ENCODE results near the gene BCAR3.

The BCAR3 gene

DNA sequence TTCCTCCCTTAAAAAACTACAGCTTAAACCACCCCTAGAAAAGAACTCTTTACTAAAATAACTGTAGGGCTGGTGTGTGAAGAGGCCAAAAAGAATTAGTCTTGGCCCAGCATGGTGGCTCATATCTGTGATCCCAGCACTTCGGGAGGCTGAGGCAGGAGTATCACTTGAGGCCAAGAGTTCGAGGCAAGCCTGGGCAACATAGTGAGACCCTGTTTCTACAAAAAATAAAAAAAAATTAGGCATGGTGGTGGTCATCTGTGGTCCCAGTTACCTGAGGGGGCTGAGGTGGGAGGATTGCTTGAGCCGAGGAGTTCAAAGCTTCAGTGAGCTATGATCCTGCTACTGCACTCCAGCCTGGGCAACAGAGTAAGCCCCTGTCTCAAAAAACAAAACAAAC, 44.9 kb downstream of the BCAR3 start:
- DNase-seq (ENCODE audit: low spot score) = no peak

DNA sequence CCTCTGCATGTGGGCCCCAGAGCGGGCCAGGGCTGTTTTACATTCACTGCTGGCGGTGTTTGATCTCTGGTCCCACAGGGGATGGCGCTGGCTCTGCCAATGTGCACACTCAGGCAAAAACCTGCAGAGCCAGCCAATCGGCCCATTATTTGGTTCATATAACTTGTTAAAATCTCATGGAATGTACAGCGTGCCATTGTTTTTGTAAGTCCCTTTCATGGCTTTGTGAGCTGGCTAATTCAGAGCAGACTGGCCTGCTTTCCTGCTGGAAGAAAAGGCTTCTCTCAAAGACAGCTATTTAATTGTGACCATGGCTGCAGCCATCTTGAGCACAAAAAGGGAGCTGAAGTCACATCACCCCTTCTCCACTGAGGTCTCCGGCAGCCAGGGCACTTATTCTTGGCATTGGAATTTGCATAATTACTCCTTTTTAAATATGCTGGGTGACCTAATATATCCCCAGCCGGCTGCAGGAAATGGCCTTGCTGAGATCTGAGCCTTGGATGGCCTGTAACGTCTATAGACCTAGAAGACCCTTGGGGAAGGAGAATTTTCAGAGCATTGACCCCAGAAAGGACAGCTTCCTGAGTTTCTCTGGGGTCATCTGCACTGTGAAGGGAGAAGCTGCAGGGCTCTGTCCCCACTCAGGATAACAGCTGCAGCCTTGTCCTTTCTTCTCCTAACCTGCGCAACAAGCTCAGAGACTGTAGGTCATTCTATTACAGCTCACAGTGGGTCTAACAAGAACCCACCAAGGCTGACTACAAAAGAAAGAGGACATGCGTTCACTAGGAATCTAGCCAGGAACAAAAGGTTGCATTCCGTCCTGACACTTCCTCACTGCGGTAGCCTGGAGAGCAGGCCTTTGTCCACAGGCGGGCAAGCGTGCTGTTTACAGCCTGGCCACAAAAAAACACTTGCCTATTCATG, 45.8 kb downstream of the BCAR3 start:
- no peak for DNase-seq (ENCODE audit: low spot score)

GRCh38 chr1:93633313-93633712, 48.3 kb downstream of the BCAR3 start:
- DNase-seq (ENCODE audit: low spot score) = no peak

- DNase-seq (ENCODE audit: low spot score) = no peak
Measured at GRCh38 chr1:93631626-93632365, 49.8 kb downstream of the BCAR3 start.

DNA sequence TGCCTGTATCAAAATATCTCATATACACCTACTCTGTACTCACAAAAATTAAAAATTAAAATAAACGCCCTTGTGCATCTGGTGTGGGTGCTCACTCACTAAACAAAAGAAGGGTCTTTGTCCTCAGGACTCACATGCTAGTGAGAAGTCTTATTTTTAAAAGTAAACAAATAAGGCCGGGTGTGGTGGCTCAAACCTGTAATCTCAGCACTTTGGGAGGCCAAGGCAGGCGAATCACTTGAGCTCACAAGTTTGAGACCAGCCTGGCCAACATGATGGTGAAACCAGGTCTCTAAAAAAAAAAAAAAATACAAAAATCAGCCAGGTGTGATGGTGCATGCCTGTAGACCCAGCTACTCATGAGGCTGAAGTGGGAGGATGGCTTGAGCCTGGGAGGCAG, 51.5 kb downstream of the BCAR3 start:
- no peak for DNase-seq (ENCODE audit: low spot score)

DNA sequence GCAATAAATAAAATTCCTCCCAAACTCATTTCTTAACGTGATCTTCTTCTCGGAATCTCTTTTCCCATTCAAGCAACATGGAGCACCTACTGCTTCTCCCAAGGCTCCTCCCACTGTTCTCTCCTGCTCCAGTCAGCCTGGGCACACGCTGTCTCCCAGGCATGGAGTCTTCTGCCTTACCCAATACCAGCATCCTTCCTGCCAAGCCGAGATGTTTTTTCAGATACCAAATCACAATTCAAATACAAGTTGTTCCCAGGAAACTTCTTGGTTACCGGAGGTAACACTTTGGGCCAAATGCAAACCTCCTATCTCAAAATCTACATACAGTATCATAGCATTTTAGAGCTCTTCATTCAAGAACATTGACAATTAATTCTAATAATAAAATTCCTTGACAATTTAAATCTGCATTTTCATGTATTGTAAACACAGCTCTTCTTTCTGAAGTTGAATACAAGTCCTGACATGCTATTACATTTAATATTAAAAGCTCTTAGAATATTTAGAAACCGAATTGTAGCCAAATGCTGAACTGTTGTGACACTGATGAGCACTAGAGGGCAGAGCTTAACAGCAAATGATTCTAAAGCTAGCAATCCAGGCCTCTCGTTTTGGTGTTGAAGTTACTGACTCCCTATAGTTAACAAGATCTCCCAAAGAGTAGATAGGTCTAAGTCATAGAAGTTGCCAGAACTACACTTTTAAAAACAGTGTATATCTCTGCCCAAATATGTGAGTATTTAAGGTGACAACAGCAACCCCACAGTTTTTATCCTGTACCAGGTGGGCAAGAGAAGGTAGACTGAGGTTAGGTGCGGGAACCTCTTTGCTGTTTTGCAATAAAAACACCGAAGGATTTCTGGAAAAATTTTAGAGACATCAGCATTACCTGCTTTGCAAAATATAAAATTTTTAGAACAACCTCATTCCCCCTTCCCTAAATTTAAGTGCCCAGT, 52.3 kb downstream of the BCAR3 start:
- peak; percentile 68 for DNase-seq (ENCODE audit: low spot score)

DNA sequence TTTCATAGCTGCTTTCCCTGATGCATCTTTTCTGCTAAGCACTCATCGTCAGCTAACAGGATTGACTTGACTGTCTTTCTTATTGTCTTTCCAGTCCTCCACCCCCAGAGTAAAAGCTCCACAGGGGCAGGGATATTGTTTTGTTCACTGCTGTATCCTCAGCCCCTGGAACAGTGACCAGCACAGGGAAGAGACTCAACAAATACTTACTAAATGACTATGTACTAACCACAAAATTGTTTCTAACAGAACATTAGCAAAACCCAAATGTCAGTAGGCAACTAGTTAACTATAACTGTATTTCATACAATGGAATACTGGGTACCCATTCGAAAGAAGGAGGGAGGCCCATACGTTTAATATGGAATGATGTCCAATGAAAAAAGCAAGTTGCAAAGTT, 53.0 kb downstream of the BCAR3 start:
- DNase-seq (ENCODE audit: low spot score) = no peak

DNA sequence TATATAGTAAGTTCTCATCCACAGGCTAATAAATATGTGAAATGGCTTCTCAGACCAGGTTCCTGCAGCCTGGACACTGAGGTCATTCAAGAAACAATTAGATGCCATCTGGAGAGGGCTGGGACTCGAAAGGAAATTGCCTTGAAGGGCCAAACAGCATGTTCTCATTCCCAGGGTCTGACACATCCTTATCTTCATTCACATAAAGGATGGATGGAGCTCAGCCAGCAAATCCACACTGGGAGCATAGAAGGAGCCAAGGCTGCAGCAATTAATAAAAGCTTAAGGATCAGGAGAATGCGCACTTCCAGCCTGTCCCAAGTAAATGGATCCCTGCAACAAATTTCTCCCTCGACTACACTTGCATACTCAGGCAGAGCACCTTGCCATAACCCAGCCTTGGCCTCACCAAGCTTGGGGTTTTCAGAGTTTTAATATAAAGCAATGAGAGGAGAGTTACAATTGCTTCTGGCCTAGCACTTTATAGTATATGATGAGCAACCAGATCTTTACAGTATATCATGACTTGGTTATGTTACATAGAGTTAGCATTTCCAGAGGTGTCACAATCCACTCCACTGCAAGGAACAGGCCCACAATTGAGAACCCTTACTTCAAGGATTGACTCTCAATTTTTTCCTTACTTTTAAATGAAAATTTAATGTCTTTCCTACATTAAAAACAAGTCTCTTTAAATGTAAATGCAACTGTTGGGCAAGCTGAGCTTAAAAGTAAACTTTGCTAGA, 55.9 kb downstream of the BCAR3 start:
- DNase-seq (ENCODE audit: low spot score) = peak; percentile 78

- peak; percentile 86 for DNase-seq (ENCODE audit: low spot score)
Measured at GRCh38 chr1:93623875-93624274, 57.8 kb downstream of the BCAR3 start.

DNA sequence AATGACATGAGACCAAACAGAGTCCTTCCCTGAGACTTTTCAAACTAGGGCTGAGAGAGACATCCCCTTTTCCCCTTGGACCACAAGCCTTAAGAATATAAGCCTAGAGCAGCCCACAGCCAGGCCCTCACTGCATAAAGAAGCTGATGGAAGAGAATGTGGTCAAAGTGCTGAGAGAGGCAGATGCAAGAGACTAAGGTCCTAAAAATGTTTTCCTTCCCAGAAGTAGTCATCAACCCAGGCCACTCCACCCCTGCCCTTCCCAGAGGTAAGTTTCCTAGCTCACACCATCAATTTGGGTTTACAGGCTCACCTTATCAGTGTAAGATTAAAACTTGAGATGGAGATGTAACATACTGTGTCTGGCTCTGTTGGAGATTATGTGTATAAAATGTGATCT, 58.2 kb downstream of the BCAR3 start:
- DNase-seq (ENCODE audit: low spot score) = no peak

- DNase-seq (ENCODE audit: low spot score) = no peak
Measured at GRCh38 chr1:93621246-93621645, 60.4 kb downstream of the BCAR3 start.

DNA sequence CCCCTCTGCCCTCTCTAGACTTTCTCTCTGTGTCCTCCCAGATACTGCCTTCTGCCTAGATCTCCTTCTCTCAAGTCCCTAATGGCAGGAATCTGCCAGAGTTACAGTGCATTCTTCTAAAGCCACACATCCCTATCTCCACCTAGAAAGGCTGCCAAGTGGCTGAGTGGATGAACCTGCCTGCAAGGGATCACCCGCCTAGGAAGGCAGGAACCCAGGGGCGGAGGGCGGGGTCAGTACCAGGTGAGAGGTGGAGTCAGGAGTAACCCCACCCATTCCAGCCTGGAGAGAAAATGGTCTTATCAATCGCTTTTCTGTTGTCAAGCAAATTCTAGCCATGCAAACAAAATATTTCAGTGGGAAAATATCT, 60.8 kb downstream of the BCAR3 start:
- no peak for DNase-seq (ENCODE audit: low spot score)

DNA sequence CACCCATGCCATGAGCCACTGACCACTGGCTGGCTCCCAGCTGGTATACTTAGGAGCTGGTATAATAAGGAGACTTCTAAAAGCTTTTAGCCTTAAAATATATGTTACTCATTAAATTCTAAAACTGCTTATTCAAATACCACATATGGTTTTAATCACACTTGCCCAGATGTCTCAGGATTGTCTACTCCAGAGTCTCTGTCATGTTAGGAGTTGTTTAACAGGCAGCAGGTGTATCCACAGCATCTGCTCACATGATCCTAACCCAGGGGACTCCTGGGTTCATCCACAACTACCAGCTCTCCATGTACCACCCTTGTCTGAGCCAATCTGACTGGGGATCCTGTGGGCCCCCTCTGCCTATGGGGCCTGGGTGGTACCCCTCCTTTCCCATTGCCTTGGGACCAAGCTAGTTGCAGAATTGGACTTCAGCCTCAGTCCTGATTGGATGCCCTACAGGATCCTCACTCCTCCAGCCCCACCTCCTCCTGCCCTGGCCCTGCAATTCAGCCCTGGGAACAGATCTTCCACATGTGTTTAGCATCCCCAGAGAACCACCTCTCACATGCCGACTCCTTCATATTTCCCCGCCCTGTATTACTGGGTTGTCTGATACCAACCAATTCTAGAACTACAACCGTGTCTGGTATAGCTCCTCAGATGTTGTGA, 61.3 kb downstream of the BCAR3 start:
- peak; percentile 34 for DNase-seq (ENCODE audit: low spot score)

DNA sequence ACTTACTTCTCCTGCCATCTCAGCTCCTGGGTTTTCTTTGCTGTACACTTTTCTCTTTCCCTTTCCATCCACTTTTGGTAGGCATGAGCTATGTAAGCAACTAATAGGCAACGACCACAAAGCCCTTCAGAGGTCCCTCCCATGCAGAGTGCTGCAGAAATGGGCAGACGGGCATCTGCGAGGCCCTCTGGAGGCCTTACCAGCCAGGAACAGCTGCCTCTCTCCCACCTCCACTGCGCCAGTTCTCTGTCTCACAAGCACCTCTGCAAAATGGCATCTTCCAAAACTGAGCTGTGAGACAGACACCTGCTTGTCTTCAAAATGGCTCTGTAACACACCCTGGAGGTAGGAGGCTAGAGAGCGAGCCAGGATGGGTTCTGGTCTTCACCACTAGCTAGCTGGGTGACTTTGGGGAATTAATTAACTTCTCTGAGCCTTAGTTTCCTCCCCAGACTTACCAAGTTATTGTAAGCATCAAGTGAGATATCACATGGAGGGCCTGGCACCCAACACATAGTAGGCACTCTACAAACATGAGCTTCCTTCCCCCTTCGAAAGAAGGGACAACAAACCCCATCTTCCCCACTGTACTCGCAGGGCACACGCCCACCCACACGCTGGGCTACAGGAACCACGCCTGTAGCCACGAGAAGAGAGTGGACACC, 62.0 kb downstream of the BCAR3 start:
- DNase-seq (ENCODE audit: low spot score) = no peak

DNA sequence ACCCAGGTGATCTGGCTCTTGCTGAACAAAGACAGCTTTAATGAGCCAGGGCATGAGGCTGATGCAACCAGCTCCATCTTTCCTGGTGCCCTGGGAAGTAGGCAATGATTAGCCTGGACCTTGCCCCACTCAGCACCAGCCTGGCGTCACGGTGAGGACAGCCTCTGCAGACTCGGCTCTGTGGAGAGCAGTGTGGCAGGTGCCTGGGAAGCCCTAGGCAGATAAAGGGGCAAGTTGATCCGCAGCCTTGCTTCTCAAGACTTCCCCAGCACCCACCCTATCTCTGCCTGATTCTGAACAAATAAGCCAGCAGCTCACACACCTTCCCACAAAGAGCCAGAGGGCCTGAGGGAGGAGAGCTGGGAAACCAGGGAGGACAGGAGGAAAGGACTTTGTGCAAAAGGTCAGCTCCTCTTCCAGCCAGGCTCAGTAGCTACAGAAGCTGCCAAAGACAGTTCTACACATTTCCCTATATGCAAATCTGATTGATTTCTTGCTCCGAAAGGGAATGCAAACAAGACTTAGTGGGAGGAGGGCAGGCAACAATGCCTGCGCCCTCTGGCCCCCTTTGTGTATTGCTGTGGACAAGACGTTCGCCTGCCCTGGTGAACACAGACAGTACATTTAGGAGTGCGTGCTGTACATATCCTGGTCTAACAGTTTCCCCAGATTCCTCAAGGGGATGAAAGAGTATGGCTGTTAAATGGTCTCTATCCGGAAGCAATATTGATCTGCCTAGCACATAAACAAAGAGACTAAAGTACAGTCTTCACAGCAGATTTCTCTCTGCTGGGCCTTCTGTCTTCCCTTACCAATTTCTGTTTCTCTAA, 63.8 kb downstream of the BCAR3 start:
- DNase-seq (ENCODE audit: low spot score) = no peak

DNA sequence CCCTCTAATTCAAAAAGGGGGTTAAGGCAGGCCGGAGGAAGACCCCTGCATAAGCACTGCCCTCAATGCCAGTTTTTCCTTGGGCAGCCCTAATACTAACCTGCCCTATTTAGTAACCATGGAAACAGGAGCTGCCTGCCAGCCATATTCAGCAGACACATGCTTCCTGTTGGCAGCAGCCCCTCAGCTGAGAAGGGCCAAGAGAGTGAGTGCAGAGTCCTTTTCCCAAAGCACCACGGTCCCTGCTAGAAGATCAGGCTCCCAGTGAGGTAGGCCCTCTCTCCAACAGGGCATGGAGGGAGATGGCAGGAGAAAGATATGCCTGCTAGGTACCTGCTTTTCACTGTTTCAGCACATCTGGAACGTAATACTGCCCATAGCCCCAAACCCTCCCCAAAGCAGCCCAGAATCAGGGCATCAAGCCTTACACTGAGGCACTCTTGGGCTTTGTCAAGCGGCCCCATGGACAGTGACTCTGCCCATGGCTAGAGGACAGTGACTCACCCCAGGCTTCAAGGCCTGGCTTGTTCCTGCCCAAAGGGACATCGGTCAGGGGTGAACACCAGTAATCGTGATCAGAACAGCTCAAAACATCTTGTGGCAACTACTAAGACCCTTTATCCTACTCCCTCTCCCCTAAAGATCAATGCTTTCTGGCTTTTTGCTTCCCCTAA, 64.5 kb downstream of the BCAR3 start:
- DNase-seq (ENCODE audit: low spot score) = peak; percentile 22

DNA sequence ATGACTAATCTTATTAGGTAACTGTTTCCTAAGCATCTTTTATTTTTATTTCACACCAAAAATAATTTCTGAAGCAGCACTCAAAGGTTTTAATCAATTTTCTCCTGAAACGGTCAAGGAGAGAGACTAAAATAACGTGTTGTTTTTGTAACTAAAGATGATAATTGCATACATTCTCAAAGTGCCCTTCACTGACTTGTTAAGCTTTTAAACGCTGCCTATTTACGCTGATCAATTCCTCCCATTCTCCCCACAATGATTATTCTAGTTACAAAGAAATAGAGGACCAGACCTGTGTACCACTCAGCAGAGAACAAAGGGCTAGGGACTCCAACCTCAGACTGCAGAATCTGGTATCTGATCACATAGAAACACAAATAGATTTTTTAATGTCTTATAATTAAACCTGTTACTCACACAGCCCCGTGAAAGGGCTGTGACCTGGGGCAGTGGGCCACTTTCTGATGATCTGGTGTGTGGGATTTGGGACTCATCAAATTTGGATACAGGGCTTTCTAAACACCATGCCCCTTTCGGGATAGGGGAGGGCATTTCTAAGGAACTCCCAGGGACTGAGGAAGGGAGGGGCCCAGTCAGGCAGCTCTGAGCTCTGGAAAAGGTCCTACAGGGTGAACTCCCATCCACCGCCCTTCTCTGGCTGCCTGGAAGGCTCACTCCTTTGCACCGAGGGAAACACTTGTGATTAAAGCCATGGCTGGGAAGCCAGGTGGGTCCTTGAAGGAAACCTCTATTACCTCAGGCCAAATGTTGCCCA, 65.2 kb downstream of the BCAR3 start:
- DNase-seq (ENCODE audit: low spot score) = no peak

DNA sequence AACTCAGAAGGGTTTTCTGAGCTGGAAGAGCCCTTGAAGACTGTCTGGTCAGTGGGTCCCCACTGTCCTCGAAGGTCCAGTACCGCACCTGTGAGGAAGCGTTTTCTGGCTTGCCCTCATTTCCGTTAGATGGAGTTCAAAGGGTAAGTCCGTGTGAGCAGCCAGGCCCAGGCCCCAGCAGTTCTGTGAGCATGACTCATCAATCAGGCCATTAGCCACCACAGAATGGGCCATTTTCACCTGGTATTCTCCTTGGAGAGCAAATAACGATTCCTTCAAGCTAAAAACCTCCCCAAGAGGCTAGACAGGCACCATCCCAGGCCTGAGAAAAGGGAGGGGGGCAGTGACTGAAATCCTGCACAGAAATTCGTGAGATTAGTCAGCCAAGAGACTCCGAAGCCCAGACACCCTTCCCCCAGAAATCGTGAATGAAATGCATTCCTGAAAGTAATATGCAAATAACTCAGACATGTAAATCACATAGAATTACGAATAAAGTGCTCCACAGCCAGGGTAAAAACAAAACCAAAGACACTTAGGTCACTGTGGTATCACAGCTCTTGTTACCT, 66.0 kb downstream of the BCAR3 start:
- DNase-seq (ENCODE audit: low spot score) = peak; percentile 71

All from AG08395 (cell line).